ENCODE results near the gene SST. TPM values are rescaled to one million over a fixed set of nuclear protein-coding genes. Genes with fewer than 3 reads are reported as not detected.

The SST gene
- total RNA-seq (not detected), total RNA-seq (0 to 0.11 (median 0) reads per million in 172 experiments)
- not detected for polyA plus RNA-seq (2013, experiment 1 of 2)
- not detected for polyA plus RNA-seq (2013, experiment 2 of 2)

GRCh38 chr3:187669675-187670504 lies at the start of gene SST:
Gene SST (minus strand): TSS chr3:187670394. CDS start chr3:187670291, 103 bp downstream.
- H3K36me3 ChIP-seq (ENCODE audit: insufficient read depth, low read length), result no peaks in the 10 kb centered on the region
- no peak within 1 kb of the TSS for H3K27ac Mint-ChIP-seq
- ChIA-PET CTCF (interaction anchor here (0.8 to 3.1 kb wide), 2 partner anchors 10 kb away, joined by 3 to 15 read pairs; no protein-coding TSS in a partner anchor), POLR2A (no interaction called here)
- peaks cover 86% of the 10 kb centered on the region for H3K27me3 Mint-ChIP-seq
- no peak within 1 kb of the TSS for H3K4me3 Mint-ChIP-seq
- peaks cover 22 to 61% of the 10 kb centered on the region in 2 experiments for H3K27me3 ChIP-seq (ENCODE audit: control insufficient read depth in 1 of 2, insufficient read depth in 2 of 2, low read length in 2 of 2)
- DNase-seq, result peak in 3 of 14 experiments; percentile 3 to 19 (median 9)
- no peak for ATAC-seq (ENCODE audit: poor library complexity)
- intact Hi-C loops (cut with DNase I, micrococcal nuclease), result loop anchor here in 1 of 2 experiments (10.0 kb wide), 1 partner anchor 825 kb away; the partner anchor contains the start of gene ADIPOQ
- no peak within 1 kb of the TSS for H3K4me3 ChIP-seq (ENCODE audit: low read length)
- no peaks in the 10 kb centered on the region for H3K4me1 ChIP-seq (ENCODE audit: insufficient read depth, low read length)
- TF ChIP-seq, protein P1, sequence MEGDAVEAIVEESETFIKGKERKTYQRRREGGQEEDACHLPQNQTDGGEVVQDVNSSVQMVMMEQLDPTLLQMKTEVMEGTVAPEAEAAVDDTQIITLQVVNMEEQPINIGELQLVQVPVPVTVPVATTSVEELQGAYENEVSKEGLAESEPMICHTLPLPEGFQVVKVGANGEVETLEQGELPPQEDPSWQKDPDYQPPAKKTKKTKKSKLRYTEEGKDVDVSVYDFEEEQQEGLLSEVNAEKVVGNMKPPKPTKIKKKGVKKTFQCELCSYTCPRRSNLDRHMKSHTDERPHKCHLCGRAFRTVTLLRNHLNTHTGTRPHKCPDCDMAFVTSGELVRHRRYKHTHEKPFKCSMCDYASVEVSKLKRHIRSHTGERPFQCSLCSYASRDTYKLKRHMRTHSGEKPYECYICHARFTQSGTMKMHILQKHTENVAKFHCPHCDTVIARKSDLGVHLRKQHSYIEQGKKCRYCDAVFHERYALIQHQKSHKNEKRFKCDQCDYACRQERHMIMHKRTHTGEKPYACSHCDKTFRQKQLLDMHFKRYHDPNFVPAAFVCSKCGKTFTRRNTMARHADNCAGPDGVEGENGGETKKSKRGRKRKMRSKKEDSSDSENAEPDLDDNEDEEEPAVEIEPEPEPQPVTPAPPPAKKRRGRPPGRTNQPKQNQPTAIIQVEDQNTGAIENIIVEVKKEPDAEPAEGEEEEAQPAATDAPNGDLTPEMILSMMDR (IDR thresholded peaks at IDR 0.05), result no peak
- H3K9me3 Mint-ChIP-seq, result no peaks in the 10 kb centered on the region
- H3K4me1 Mint-ChIP-seq (ENCODE audit: low read depth), result no peaks in the 10 kb centered on the region
- no peak within 1 kb of the TSS for H3K27ac ChIP-seq (ENCODE audit: low read depth in 1 of 2, low read length in 2 of 2)
- H3K9me3 ChIP-seq (ENCODE audit: control insufficient read depth in 1 of 2, insufficient read depth in 1 of 2, low read length in 2 of 2), result peaks cover 0 to 9% of the 10 kb centered on the region in 2 experiments
- no peaks in the 10 kb centered on the region for H3K36me3 Mint-ChIP-seq (ENCODE audit: low read depth)

DNA sequence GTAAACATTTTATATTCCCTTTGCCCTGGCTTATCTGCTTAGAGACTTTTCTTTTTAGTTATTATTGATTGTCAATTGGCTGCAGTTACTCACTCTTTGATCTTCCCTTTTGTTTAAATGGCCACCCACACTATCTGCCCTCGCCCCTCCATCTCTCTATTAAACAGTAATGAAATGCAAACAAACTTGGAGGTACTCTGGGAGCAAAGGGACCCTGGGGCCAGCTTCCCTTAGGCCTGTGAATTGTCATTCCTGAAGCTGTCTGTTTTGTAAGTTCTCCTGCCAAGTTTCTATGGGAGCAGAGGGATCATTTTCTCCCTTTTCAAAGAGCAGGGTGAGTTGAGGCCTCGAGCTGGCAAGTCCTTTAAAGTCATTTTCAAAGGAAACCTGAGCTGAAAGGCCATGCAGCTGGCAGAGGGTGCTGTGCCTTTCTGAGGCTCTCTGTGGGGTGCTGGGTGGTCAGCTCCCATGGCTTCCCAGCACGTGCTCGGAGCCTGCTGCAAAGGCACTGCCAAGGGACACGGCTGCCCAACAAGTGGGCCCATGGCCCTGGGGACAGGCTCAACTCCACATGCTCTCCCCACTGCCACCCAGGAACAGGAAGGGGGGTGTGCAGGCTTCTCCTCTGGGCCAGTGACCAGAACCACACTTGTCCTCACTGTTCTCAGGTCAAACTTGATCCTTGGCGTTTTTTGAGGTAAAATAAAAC lies 49.6 kb upstream of the SST start:
- intact Hi-C loops (cut with DNase I, micrococcal nuclease), result loop anchor here in 1 of 2 experiments (10.0 kb wide), 1 partner anchor 105 kb away; no protein-coding TSS in a partner anchor
- POLR2A ChIA-PET, result interaction anchor here (0.6 kb wide), 1 partner anchor 679 kb away, joined by 3 read pairs; no protein-coding TSS in a partner anchor
- no peaks in the 10 kb centered on the region for H3K27me3 ChIP-seq (ENCODE audit: control insufficient read depth in 1 of 2, insufficient read depth in 2 of 2, low read length in 2 of 2)

DNA sequence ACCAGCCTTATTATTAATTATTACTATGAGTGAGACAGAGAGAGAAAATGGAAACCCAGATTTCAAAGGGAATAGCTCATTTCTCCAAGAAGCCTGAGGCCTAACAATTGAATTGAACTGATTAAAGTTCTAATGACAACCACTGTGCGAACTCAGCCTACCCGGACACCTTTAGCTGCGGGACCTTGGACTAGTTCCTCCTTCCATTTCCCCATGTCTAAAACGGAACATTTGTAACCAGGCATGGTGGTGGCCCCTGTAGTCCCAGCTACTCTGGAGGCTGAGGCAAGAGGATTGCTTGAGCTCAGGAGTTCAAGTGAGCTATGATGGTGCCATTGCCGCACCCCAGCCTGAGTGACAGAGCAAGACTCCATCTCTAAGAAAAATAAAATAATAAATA lies 48.6 kb upstream of the SST start:
- POLR2A ChIA-PET, result interaction anchor here (1.3 kb wide), 1 partner anchor 12 kb away, joined by 4 read pairs; no protein-coding TSS in a partner anchor

More for the DNA sequence above, 49.6 kb upstream of the SST start:
- no peak overlapping the region for H3K27ac ChIP-seq (ENCODE audit: low read depth in 1 of 2, low read length in 2 of 2)
- DNase-seq (no peak), ATAC-seq (ENCODE audit: poor library complexity) (no peak)
- Mint-ChIP-seq H3K27ac (no peak overlapping the region), H3K27me3 (no peaks in the 10 kb centered on the region), H3K9me3 (no peaks in the 10 kb centered on the region), H3K4me1 (ENCODE audit: low read depth) (no peaks in the 10 kb centered on the region), H3K4me3 (no peak overlapping the region), H3K36me3 (ENCODE audit: low read depth) (peaks cover 43% of the 10 kb centered on the region)
- CTCF ChIA-PET, result interaction anchor here (1.2 kb wide), 1 partner anchor 19 kb away, joined by 3 read pairs; no protein-coding TSS in a partner anchor
- H3K9me3 ChIP-seq (ENCODE audit: control insufficient read depth in 1 of 2, insufficient read depth in 1 of 2, low read length in 2 of 2), result no peaks in the 10 kb centered on the region
- H3K4me3 ChIP-seq (ENCODE audit: low read length), result no peak overlapping the region
- H3K4me1 ChIP-seq (ENCODE audit: insufficient read depth, low read length), result no peaks in the 10 kb centered on the region
- peaks cover 32% of the 10 kb centered on the region for H3K36me3 ChIP-seq (ENCODE audit: insufficient read depth, low read length)
- TF ChIP-seq, protein P1 (IDR thresholded peaks at IDR 0.05), result no peak

More for the DNA sequence above, 48.6 kb upstream of the SST start:
- CTCF ChIA-PET, result interaction anchor here (1.2 to 1.8 kb wide), 2 partner anchors 20 to 400 kb away, joined by 3 to 9 read pairs; no protein-coding TSS in a partner anchor
- TF ChIP-seq, protein P1 (IDR thresholded peaks at IDR 0.05), result no peak
- ATAC-seq (ENCODE audit: poor library complexity) (no peak), DNase-seq (no peak)
- Histone ChIP-seq H3K27me3 (ENCODE audit: control insufficient read depth in 1 of 2, insufficient read depth in 2 of 2, low read length in 2 of 2) (no peaks in the 10 kb centered on the region), H3K4me1 (ENCODE audit: insufficient read depth, low read length) (peaks cover 9% of the 10 kb centered on the region), H3K36me3 (ENCODE audit: insufficient read depth, low read length) (peaks cover 22% of the 10 kb centered on the region), H3K27ac (ENCODE audit: low read depth in 1 of 2, low read length in 2 of 2) (no peak overlapping the region), H3K4me3 (ENCODE audit: low read length) (no peak overlapping the region), H3K9me3 (ENCODE audit: control insufficient read depth in 1 of 2, insufficient read depth in 1 of 2, low read length in 2 of 2) (no peaks in the 10 kb centered on the region)
- H3K9me3 Mint-ChIP-seq, result no peaks in the 10 kb centered on the region
- peaks cover 33% of the 10 kb centered on the region for H3K36me3 Mint-ChIP-seq (ENCODE audit: low read depth)
- no peak overlapping the region for H3K27ac Mint-ChIP-seq
- no peaks in the 10 kb centered on the region for H3K27me3 Mint-ChIP-seq
- intact Hi-C loops (cut with DNase I, micrococcal nuclease), result loop anchor here in 1 of 2 experiments (10.0 kb wide), 1 partner anchor 104 kb away; no protein-coding TSS in a partner anchor
- H3K4me3 Mint-ChIP-seq, result no peak overlapping the region
- H3K4me1 Mint-ChIP-seq (ENCODE audit: low read depth), result peaks cover 9% of the 10 kb centered on the region

Data from CD4-positive, alpha-beta T cell (primary cell).